HCT116 (cell line): ENCODE data around the gene EGFL7. TPM values are rescaled to one million over a fixed set of nuclear protein-coding genes. Genes with fewer than 3 reads are reported as not detected.

Experiments used
- ATAC-seq: fragments of 200-7000 bp; cut with Tn5 transposase; 2 replicates; pipeline ENCODE4 v1.9.1; 2020; ENCODE audit warnings: mild to moderate bottlenecking, moderate library complexity
- BruUV-seq: library from RNA; stranded (reverse); fragments of 400-500 nt; replicated peaks from 2 replicates; lab custom pipeline; 2021; lab: Mats Ljungman, UMichigan
- CTCF ChIA-PET: fragments of 300-600 bp; sonication (Branson Sonifier 250); formaldehyde crosslinking; loops from one replicate; lab custom pipeline; 2021; ENCODE audit warnings: antibody characterized with exemption; lab: Charles Lee
- POLR2A ChIA-PET: fragments of 300-600, 350-600 bp; sonication (Branson Sonifier 250); formaldehyde crosslinking; loops from one replicate; lab custom pipeline; 2021; ENCODE audit warnings: antibody characterized with exemption; lab: Charles Lee
- RAD21 ChIA-PET, 2 experiments: fragments of 300-600 bp; sonication (Branson Sonifier 250); formaldehyde crosslinking; loops; one replicate each; lab custom pipeline; 2023; ENCODE audit warnings: low total read pairs in 2 of 2; ENCODE audit not compliant: uncharacterized antibody in 2 of 2, unreplicated experiment in 2 of 2, low non-redundant PET in 1 of 2; lab: Charles Lee
- DNase-seq: peaks from one replicate; pipeline ENCODE4 v3.0.0-alpha.2; 2010; ENCODE audit warnings: low read depth, low spot score
- H2AFZ ChIP-seq: fragments of 200-600 bp; shearing (Covaris generic), sonication (generic); 2 replicates; pipeline ENCODE4 v1.6.1; 2017; ENCODE audit warnings: low read depth, mixed run types, mixed read lengths, antibody characterized with exemption, low read length; ENCODE audit not compliant: poor library complexity, severe bottlenecking
- H3K27ac ChIP-seq: 2 replicates; pipeline ENCODE4 v1.5.1; 2012; ENCODE audit warnings: low read depth, low read length
- H3K27me3 ChIP-seq: fragments of 200-600 bp; sonication (generic); 2 replicates; pipeline ENCODE4 v1.6.1; 2016; ENCODE audit warnings: mixed run types, low read length, mixed read lengths; ENCODE audit not compliant: insufficient read depth
- H3K36me3 ChIP-seq, 2 experiments: fragments of 200-500 bp in 1 of 2; fragments of 200-600 bp in 1 of 2; sonication (Bioruptor generic) in 1 of 2; sonication (generic) in 1 of 2; 2 replicates each; pipeline versions ENCODE4 v1.5.1 to v1.6.1; 2014 to 2016; ENCODE audit warnings: low read length in 2 of 2, inconsistent platforms in 1 of 2, mixed read lengths in 1 of 2, mixed run types in 1 of 2; ENCODE audit not compliant: insufficient read depth in 2 of 2, control insufficient read depth in 1 of 2
- H3K4me1 ChIP-seq, 2 experiments: fragments of 200-600 bp in 1 of 2; sonication (generic) in 1 of 2; 2 replicates each; pipeline versions ENCODE4 v1.5.1 to v1.6.1; 2012 to 2017; ENCODE audit warnings: low read length in 2 of 2, inconsistent platforms in 1 of 2, mild to moderate bottlenecking in 1 of 2, mixed read lengths in 1 of 2, mixed run types in 1 of 2, moderate library complexity in 1 of 2; ENCODE audit not compliant: insufficient read depth in 2 of 2, control insufficient read depth in 1 of 2
- H3K4me2 ChIP-seq: fragments of 200-600 bp; sonication (generic); 2 replicates; pipeline ENCODE4 v1.6.1; 2017; ENCODE audit warnings: mixed run types, low read length, mixed read lengths
- H3K4me3 ChIP-seq, 2 experiments: fragments of 200-600 bp in 1 of 2; sonication (generic) in 1 of 2; replicated peaks in 1 of 2; 2 replicates each; pipeline ENCODE4 v1.5.1; 2011 to 2016; ENCODE audit warnings: low read length in 2 of 2, control low read depth in 1 of 2, low read depth in 1 of 2, mild to moderate bottlenecking in 1 of 2, mixed read lengths in 1 of 2, mixed run types in 1 of 2
- H3K79me2 ChIP-seq: fragments of 200-600 bp; sonication (generic); 2 replicates; pipeline ENCODE4 v1.6.1; 2017; ENCODE audit warnings: mild to moderate bottlenecking, mixed run types, low read length, moderate library complexity, mixed read lengths; ENCODE audit not compliant: insufficient read depth
- H3K9ac ChIP-seq: fragments of 200-600 bp; sonication (generic); 2 replicates; pipeline ENCODE4 v1.6.1; 2016; ENCODE audit warnings: low read length, mixed read lengths
- H3K9me2 ChIP-seq: fragments of 200-600 bp; sonication (generic), shearing (Covaris generic); 2 replicates; pipeline ENCODE4 v1.6.1; 2017; ENCODE audit warnings: mixed run types, mild to moderate bottlenecking, moderate library complexity; ENCODE audit not compliant: insufficient read depth
- H3K9me3 ChIP-seq, 2 experiments: fragments of 200-500 bp in 1 of 2; fragments of 200-600 bp in 1 of 2; sonication (Bioruptor generic) in 1 of 2; sonication (generic) in 1 of 2; 2 replicates each; pipeline ENCODE4 v1.6.1; 2014 to 2017; ENCODE audit warnings: low read length in 2 of 2, mixed read lengths in 2 of 2, inconsistent platforms in 1 of 2, low read depth in 1 of 2, mild to moderate bottlenecking in 1 of 2, mixed run types in 1 of 2, moderate library complexity in 1 of 2; ENCODE audit not compliant: control insufficient read depth in 1 of 2, insufficient read depth in 1 of 2
- H4K20me1 ChIP-seq: fragments of 200-600 bp; sonication (generic), shearing (Covaris generic); 2 replicates; pipeline ENCODE4 v1.6.1; 2017; ENCODE audit warnings: mixed run types, mild to moderate bottlenecking, moderate library complexity; ENCODE audit not compliant: insufficient read depth
- CBX3 ChIP-seq: IDR thresholded peaks from 2 replicates; pipeline ENCODE4 v1.6.1; 2012; ENCODE audit warnings: low read depth
- FOSL1 ChIP-seq: IDR thresholded peaks from 2 replicates; pipeline ENCODE4 v1.6.1; 2012; ENCODE audit warnings: low read depth
- RAD21 ChIP-seq: IDR thresholded peaks from 2 replicates; pipeline ENCODE4 v1.6.1; 2012; ENCODE audit warnings: low read depth, mild to moderate bottlenecking
- SP1 ChIP-seq: IDR thresholded peaks from 2 replicates; pipeline ENCODE4 v1.6.1; 2012; ENCODE audit warnings: low read depth
- intact Hi-C: fragments of 100-400 bp; cut with micrococcal nuclease; formaldehyde crosslinking; loops from 2 replicates; pipeline ENCODE4 v1.10.0; 2022
- total RNA-seq: library from RNA; stranded (reverse); gene quantifications from one replicate; pipeline ENCODE4 v1.2.1, GENCODE V29; 2021; ENCODE audit not compliant: unreplicated experiment
- TF ChIP-seq, protein P1 (sequence below): IDR thresholded peaks from 2 replicates; pipeline ENCODE4 v1.6.1; 2011; ENCODE audit warnings: mild to moderate bottlenecking, low read length, moderate library complexity; ENCODE audit not compliant: insufficient replicate concordance; ENCODE audit errors: extremely low read depth
- TF ChIP-seq, protein P2 (sequence below): IDR thresholded peaks from 2 replicates; pipeline ENCODE4 v1.6.1; 2012; ENCODE audit warnings: low read depth
- TF ChIP-seq, protein P3 (sequence below), 3 experiments: fragments of 200-600 bp in 1 of 3; sonication (generic) in 1 of 3; IDR thresholded peaks in 2 of 3; conservative IDR thresholded peaks in 1 of 3; 2 replicates each; pipeline ENCODE4 v1.5.1; 2012 to 2017; ENCODE audit warnings: low read depth in 2 of 3, low read length in 2 of 3, antibody characterized with exemption in 1 of 3, borderline replicate concordance in 1 of 3, control low read depth in 1 of 3, mild to moderate bottlenecking in 1 of 3, mixed read lengths in 1 of 3, mixed run types in 1 of 3, moderate library complexity in 1 of 3; ENCODE audit not compliant: insufficient read depth in 1 of 3

The EGFL7 gene
- total RNA-seq, 1 experiment from 2014 or later, result 82.0 TPM

DNA sequence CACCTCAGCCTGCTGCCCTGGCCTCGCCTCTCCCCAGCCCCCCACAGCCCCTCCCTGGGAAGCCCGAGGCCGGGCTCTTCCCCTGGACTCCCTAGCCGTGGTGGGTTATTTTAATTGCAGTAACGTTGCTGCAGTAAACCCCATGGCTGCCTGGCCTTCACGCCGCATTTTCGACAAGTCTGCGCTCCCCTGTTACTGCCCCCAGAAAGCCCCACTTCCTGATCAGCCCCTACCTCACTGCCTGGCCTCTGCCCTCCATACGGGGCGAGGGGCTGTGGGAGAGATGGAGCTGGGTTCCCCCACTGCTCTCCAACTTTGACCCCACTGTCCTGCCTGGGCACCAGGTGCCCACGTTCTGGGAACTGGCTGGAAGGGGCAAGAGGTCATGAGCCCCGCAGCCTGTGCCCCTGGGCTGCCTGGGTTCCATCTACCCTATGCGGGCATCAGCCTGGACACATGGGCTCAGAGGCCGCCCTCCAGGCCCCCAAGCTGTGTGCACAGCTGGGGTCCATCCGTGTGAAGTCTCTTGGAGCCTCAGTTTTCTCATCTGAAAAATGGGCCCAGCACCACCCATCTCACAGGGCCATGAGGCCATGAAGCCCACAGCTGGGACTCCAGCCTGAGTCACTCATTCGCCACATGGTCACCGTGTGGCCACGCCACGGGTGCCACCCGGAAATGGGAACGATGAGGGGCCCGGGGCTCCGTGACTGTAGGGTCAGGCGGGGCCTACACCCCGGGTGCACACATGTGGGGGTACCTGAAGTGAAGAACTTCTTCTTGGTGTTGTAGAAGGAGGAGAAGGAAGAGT is 11.5 kb downstream of the EGFL7 start:
- ATAC-seq (no peak), DNase-seq (no peak)
- Histone ChIP-seq H3K79me2 (peaks cover 8% of the 10 kb centered on the region; the same call in 1 of the 2 replicates), H3K27me3 (no peaks in the 10 kb centered on the region), H3K27ac (no peak overlapping the region; the same call in 1 of the 2 replicates), H3K36me3 (peaks cover 0 to 7% of the 10 kb centered on the region in 2 experiments; a peak in 2 of 4 replicates), H3K9me2 (no peaks in the 10 kb centered on the region), H3K4me1 (peaks cover 0 to 25% of the 10 kb centered on the region in 2 experiments; a peak in 2 of 4 replicates), H2AFZ (no peak overlapping the region), H3K9me3 (no peaks in the 10 kb centered on the region)
- RAD21 ChIA-PET, result no interaction called here
- CTCF ChIA-PET, result no interaction called here
- TF ChIP-seq, protein P1, sequence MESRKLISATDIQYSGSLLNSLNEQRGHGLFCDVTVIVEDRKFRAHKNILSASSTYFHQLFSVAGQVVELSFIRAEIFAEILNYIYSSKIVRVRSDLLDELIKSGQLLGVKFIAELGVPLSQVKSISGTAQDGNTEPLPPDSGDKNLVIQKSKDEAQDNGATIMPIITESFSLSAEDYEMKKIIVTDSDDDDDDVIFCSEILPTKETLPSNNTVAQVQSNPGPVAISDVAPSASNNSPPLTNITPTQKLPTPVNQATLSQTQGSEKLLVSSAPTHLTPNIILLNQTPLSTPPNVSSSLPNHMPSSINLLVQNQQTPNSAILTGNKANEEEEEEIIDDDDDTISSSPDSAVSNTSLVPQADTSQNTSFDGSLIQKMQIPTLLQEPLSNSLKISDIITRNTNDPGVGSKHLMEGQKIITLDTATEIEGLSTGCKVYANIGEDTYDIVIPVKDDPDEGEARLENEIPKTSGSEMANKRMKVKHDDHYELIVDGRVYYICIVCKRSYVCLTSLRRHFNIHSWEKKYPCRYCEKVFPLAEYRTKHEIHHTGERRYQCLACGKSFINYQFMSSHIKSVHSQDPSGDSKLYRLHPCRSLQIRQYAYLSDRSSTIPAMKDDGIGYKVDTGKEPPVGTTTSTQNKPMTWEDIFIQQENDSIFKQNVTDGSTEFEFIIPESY, result no peak
- TF ChIP-seq FOSL1 (no peak), CBX3 (no peak), RAD21 (no peak), SP1 (no peak)
- TF ChIP-seq, protein P2, sequence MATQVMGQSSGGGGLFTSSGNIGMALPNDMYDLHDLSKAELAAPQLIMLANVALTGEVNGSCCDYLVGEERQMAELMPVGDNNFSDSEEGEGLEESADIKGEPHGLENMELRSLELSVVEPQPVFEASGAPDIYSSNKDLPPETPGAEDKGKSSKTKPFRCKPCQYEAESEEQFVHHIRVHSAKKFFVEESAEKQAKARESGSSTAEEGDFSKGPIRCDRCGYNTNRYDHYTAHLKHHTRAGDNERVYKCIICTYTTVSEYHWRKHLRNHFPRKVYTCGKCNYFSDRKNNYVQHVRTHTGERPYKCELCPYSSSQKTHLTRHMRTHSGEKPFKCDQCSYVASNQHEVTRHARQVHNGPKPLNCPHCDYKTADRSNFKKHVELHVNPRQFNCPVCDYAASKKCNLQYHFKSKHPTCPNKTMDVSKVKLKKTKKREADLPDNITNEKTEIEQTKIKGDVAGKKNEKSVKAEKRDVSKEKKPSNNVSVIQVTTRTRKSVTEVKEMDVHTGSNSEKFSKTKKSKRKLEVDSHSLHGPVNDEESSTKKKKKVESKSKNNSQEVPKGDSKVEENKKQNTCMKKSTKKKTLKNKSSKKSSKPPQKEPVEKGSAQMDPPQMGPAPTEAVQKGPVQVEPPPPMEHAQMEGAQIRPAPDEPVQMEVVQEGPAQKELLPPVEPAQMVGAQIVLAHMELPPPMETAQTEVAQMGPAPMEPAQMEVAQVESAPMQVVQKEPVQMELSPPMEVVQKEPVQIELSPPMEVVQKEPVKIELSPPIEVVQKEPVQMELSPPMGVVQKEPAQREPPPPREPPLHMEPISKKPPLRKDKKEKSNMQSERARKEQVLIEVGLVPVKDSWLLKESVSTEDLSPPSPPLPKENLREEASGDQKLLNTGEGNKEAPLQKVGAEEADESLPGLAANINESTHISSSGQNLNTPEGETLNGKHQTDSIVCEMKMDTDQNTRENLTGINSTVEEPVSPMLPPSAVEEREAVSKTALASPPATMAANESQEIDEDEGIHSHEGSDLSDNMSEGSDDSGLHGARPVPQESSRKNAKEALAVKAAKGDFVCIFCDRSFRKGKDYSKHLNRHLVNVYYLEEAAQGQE, result no peak
- TF ChIP-seq, protein P3, sequence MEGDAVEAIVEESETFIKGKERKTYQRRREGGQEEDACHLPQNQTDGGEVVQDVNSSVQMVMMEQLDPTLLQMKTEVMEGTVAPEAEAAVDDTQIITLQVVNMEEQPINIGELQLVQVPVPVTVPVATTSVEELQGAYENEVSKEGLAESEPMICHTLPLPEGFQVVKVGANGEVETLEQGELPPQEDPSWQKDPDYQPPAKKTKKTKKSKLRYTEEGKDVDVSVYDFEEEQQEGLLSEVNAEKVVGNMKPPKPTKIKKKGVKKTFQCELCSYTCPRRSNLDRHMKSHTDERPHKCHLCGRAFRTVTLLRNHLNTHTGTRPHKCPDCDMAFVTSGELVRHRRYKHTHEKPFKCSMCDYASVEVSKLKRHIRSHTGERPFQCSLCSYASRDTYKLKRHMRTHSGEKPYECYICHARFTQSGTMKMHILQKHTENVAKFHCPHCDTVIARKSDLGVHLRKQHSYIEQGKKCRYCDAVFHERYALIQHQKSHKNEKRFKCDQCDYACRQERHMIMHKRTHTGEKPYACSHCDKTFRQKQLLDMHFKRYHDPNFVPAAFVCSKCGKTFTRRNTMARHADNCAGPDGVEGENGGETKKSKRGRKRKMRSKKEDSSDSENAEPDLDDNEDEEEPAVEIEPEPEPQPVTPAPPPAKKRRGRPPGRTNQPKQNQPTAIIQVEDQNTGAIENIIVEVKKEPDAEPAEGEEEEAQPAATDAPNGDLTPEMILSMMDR (IDR thresholded peaks at IDR 0.05 in 2 of 3, conservative IDR thresholded peaks at IDR 0.05 in 1 of 3; ENCODE audit: borderline replicate concordance in 1 of 3, insufficient read depth in 1 of 3, low read depth in 2 of 3, low read length in 2 of 3), result no peak
- TF ChIP-seq, all 23 proteins: peak for 0
- POLR2A ChIA-PET, result interaction anchor here (1.3 kb wide), 1 partner anchor 20 kb away, joined by 4 read pairs; no protein-coding TSS in a partner anchor
- no peak overlapping the region for H3K9ac ChIP-seq
- no TSS peak for BruUV-seq
- H3K4me2 ChIP-seq, result no peak overlapping the region
- intact Hi-C loops, result no loop called here
- no peaks in the 10 kb centered on the region for H4K20me1 ChIP-seq
- H3K4me3 ChIP-seq, result no peak overlapping the region
